NCI-H2081 treated with DMSO at 0.1 percent for 48 hours (cell line): ENCODE results near the gene CDK13.

Source experiments
- DNase-seq: peaks from one replicate; lab custom pipeline; 2025; lab: John Stamatoyannopoulos, UW

The CDK13 gene

DNA sequence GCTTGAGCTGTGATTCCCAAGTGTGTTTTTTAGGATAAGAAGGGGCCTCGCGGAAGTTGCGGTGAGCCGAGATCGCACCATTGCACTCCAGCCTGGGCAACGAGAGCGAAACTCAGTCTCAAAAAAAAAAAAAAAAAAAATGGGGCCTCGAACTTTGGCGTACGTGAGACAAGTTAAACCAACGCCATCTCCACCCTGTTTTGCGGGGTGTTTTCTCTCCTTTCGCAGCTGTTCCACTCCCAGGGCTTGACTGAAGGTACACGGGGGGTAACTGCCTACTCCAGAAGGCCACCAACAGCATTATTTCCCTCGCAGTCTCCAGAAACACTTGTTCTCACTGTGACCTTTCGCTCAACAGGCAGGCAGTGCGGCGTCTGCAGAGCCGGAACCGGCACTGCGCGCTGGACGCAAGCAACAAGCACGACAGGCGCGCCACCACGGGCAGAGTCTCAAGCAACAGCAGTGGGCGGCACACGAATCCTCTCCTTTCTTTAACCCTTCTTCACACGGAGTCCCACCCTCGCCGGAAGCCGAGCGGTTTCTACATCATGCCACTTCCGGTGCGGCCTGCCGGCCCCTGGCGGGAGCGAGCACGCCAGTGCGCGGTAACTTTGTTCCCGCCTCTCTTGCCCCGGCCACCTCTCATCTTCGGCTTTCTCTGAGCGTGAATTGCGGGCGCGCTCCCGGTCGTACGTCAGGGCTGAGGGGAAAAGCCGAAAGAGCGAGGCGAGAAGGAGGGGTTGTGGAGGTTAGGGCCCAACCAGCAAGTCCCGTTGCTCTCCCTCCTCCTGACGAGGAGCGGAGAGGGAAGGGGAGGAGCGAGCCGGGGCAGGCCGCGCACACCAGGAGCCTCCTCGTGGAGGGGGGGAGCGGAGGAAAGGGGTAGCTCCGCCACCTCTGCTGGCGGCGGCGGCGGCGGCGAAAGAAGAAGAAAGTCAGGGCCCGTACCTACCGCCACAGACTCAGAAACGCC lies 814 bp upstream of the CDK13 start:
- DNase-seq: peak; percentile 96

DNA sequence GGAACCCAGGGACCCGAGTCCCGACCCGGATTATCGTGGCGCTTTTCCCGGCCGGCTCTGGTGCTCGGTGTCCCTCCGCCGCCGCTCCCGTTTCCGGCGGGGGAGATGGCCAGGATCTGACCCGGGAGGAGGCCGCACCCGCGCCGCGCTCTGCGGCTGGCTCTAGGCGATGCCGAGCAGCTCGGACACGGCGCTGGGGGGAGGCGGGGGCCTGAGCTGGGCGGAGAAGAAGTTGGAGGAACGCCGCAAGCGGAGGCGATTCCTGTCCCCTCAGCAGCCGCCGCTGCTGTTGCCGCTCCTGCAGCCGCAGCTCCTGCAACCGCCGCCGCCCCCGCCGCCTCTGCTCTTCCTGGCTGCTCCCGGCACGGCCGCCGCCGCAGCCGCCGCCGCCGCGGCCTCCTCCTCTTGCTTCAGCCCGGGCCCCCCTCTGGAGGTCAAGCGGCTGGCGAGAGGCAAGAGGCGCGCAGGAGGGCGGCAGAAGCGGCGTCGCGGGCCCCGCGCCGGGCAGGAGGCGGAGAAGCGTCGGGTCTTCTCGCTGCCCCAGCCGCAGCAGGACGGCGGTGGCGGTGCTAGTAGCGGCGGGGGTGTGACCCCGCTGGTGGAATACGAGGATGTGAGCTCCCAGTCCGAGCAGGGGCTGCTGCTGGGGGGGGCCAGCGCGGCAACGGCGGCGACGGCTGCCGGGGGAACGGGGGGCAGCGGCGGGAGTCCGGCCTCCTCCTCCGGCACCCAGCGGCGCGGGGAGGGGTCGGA lies 593 bp downstream of the CDK13 start:
- no peak for DNase-seq

DNA sequence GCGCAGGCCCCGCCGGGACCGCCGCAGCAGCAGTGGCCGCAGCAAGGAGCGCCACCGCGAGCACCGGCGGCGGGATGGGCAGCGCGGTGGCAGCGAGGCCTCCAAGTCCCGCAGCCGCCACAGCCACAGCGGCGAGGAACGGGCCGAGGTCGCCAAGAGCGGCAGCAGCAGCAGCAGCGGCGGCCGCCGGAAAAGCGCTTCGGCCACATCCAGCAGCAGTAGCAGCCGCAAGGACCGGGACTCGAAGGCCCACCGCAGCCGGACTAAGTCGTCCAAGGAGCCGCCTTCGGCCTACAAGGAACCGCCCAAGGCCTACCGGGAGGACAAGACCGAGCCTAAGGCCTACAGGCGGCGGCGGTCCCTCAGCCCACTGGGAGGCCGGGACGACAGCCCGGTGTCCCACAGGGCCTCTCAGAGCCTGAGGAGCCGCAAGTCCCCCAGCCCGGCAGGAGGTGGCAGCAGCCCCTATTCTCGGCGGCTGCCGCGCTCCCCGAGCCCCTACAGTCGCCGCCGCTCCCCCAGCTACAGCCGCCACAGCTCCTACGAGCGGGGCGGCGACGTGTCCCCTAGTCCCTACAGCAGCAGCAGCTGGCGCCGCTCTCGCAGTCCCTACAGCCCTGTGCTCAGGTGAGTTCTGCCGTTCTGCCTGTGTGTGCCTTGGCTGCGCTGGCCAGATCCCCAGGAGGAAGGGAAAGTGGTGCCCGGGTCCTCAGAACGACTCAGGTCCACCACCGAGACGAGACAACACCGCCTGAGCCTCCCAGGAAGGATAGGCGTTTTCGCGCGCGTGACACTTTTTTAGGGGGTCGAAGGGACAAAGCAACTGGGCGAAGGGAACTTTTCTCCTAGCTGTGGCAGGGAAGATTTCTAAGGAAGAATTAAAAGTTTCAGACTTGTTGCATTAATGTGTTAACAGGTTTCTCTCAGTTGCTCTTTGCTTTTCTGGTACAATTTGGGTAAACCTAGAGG lies 1.5 kb downstream of the CDK13 start:
- DNase-seq: no peak

DNA sequence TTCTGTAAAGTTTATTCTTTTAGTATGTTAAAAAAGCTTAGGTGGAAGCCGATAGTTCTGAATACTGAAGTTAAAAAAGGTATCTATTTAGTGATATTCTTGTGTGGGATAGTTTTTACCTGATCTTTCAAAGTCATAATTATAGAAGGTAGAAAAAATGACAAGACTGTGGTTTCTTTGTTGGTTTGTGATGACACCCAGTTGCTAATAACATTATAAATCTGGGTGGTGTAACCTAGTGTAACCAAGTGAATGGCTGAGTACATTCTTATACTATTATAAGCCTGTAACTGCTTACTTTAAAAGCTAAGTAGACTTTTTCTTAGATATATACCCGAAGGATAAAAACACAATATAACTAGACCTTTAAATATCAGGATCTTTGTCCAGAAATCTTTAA lies 2.3 kb downstream of the CDK13 start:
- DNase-seq: no peak

DNA sequence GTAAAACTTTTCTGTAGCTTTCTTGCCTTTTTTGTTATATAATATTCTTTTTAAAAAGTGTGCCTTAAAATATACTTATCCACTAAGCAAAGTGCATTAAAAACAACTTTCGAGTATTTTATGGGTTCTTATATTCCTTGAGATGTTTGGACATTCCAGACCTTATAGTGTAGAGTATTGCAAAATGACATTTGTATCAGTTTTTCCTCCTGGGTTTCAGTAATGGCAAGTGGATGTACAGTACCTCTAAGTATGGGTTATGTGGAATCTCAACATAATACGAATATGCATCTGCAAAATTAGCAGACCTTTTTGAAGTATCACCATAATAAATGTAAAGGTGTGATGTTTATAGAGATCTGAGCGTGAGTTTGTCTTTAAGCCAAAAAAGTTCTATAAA lies 2.7 kb downstream of the CDK13 start:
- no peak for DNase-seq

DNA sequence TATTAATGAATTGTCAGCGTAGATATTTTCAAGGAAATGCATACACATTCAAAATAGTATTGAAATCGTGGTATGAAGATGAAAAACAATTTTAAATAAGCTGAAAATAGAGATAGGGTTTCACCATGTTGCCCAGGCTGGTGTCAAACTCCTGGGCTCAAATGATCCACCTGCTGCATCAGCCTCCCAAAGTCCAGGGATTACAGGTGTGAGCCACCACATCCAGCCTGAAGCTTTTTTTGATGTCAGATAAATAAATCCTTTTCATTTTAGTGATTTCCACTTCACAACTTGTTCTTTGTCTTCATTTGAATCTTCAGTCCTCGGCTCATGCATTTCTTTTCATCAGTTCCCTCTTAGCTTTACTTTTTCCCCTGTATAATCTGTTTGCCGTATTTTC lies 4.6 kb downstream of the CDK13 start:
- DNase-seq: no peak

DNA sequence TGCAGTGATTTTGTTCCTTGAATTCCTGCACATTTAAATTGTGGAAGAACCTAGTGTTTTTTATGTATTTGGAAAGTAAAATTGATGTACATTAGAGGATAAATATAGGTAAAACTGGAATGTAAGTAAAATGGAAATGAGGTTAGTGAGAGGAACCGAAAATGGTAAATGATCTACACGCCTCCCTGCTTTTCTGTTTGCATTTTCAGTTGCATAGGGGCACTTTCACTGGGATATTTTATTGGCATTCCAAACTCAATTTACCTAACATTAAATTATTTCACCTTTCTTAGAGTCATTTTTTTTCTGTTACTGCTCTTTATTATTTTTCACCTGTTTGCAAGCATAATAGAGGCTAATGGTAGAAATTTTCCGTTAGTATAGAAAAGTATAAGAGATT lies 8.0 kb downstream of the CDK13 start:
- DNase-seq: no peak

DNA sequence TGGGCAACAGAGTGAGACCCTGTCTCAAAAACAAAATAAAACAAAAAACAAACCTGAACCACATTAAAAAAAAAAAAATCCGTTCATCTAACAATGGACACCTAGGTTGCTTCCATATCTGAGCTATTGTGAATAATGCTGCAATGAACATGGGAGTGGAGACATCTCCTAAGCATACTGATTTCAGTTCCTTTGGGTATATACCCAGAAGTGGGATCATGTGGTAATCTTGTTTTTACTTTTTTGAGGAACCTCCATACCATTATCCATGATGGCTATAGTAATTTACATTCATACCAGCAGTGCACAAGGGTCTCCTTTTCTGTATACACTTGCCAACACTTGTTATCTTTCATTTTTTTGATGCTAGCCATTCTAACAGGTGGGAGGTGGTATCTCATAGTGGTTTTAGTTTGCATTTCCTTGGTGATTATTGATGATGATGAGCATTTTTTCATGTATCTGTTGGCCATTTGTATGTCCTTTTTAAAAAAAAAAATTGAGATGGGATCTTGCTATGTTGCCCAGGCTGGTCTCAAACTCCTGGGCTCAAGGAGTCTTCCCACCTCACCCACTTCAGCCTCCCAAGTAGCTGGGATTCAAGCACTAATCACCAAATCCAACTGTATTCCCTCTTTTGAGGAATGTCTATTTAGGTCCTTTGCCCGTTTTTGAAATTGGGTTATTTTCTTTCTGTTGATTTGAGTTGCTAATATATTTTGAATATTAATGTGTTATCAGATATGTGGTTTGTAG lies 17.5 kb downstream of the CDK13 start:
- DNase-seq: no peak

DNA sequence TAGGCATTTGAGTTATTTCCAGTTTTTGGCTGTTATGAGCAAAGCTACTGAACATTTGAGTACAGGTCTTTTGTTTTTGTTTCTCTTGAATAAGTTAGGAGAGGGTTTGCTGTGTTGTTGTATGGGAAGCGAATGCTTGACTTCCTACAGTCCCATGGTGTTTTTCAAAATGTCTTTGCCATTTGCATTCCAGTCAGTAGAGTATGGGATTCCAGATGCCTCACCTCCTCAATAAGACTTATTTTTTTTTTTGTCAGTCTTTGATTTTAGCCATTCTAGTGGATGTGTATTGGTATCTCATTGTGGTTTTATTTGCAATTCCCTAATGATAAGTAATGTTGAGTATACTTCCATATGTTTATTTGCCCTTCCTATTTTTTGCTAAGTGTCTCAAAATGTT lies 19.4 kb downstream of the CDK13 start:
- DNase-seq: no peak

DNA sequence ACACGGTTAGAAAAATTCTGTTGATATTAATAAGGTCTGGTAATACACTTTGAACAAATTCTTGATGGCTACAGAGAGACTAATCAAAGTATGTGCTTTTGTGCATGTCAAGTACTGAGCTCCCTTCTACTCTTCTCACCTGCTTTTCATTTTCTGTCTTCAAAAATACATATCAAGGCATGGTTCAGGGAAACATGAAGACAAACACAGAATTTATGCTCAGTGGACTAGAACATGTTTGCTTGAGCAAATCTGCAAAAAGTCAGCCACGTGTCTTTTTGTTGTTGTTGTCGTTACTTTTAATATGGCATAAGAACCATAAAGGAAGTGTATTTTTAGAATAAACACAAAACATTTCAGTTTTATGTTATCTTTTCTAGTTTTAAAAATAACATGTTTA lies 21.9 kb downstream of the CDK13 start:
- no peak for DNase-seq

DNA sequence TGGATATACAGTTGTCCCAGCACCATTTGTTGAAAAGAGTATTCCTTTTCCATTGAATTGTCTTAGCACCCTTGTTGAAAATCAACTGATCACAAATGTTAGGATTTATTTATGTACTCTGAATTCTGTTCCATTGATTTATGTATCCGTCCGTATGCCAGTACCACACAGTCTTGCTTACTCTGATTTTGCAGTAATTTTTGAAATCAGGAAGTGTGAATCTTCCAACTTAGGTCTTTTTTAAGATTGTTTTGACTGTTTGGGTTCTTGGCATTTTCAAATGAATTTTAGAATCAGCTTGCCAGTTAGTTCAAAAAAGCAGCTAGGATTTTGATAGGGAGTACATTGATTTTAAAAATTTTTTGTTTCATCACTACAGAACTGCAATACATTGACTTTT lies 23.7 kb downstream of the CDK13 start:
- no peak for DNase-seq

DNA sequence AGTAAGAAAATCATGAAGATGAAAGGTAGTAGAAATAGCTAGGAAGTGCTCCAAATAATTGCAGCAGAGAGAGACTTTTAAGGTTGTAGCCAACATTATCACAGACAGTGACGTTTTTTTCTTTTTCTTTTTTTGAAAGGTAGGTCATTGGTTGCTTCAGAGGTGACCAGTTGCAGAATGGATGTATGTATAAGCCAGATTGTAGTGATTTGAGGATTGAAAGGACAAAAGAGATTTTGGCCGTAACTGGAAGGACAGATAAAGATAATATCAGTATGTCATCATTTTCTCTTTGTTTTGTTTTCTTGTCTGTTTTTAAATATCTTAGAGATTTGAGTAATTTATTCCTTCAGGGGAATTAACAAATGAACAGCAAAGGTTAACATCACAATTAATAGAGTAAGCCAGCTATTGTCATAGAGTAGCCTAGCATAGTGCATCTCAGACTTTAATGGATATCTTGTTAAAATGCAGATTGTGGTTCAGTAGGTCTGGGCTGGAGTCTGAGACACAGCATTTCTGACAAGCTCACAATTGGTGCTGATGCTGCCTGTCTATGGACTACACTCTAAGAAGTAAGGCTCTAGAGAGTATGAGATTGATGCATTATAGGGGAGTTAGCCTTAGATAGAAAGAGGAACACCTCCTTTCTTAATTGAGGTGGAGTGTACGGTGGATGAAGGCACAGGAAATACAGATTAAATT lies 28.3 kb downstream of the CDK13 start:
- DNase-seq: no peak

DNA sequence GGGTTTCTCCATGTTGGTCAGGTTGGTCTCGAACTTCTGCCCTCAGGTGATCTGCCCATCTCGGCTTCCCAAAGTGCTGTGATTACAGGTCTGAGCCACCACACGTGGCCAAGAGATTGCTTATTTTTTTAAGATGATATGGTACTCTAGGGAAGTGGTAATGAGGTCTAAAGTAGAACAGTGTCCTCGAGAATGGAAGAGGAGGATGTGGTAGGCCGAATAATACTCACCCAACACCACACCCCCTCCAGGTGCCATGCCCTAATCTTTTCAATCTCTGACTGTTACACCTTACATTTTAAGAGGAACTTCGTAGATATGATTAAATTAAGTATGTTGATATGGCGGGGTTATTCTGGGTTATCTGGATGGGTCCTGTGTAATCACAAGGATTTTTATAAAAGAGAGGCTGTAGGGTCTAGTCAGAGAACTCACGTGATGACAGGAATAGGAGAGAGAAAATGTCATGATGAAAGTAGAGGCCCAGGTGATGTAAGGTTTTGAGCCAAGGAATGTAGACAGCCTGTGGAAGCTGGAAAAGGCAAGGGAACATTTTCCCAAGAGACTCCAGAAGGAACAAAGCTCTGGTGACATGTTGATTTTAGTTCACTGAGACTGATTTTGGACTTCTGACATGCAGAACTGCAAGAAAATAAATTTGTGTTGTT lies 29.5 kb downstream of the CDK13 start:
- DNase-seq: no peak

DNA sequence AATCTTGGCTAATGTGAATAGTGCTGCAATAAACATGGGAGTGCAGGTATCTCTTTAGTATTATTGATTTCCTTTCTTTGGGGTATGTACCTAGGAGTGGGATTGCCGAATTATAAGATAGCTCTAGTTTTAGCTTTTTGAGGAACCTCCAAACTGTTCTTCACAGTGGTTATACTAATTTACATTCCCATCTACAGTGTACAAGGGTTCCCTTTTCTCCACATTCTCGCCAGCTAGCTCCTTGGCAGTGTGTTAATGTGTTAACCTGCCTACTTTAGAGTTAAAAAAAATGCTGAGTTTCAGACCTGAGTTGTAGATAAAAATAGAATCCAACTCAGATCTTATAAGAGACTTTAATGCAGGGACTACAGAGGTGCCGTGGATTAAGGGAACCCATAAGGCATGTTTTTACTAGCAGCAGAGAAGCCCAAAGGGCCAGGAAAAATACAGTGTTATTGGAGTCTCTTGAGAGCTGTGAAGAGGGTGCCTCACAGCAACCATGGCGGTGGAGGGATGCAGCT lies 35.4 kb downstream of the CDK13 start:
- DNase-seq: no peak

DNA sequence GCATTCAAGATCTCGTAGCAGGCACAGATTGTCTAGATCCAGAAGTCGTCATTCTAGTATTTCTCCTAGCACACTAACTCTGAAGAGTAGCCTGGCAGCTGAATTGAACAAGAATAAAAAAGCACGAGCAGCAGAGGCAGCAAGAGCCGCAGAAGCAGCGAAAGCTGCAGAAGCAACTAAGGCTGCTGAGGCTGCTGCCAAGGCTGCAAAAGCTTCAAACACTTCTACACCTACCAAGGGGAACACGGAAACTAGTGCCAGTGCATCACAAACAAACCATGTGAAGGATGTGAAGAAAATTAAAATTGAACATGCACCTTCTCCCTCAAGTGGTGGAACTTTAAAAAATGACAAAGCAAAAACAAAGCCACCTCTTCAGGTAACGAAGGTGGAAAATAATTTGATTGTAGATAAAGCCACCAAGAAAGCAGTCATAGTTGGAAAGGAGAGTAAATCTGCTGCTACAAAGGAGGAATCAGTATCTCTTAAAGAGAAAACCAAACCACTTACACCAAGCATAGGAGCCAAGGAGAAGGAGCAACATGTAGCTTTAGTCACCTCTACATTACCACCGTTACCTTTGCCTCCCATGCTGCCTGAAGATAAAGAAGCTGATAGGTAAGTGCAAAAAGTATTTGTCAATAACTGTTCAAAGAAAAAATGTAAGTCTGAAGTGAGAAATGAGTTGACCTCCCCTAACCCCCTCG lies 37.7 kb downstream of the CDK13 start:
- no peak for DNase-seq

DNA sequence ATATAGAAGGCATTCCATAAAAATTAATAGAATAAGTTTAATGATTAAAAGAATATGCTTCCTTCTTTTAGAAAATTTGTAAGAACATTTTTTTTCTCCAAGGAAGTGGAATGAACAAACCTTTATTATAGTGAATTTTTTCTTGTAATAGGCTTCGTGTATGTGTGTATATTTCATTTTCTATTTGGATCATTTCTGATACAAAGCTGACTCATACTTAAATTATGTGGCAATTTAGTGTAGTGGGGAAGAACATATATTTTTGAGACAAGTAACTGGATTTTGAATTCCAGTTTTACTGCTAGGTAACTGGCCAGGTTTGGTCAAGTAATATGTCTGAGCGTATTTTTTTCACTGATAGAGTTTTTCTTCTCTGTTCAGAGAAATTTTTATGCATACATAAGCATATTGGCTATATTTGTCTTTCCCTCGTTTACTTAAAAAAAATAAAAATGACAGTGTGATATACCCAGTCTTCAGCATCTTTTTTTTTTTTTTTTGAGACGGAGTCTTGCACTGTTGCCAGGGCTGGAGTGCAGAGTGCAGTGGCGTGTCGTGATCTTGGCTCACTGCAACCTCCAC lies 50.8 kb downstream of the CDK13 start:
- no peak for DNase-seq

DNA sequence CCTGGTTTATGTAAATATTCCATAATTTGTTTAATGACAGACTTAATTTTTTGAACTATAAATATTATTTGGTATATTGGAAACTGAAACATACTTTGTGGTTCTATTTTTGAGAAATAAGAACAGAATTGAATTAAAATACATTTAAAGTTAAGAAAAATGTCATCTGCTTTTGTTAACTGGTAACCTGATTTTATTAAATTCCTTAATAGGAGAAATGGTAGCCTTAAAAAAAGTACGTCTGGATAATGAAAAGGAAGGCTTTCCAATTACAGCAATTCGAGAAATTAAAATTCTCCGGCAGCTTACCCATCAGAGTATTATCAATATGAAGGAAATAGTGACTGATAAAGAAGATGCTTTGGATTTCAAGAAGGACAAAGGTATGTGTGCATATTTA lies 51.6 kb downstream of the CDK13 start:
- DNase-seq: no peak

DNA sequence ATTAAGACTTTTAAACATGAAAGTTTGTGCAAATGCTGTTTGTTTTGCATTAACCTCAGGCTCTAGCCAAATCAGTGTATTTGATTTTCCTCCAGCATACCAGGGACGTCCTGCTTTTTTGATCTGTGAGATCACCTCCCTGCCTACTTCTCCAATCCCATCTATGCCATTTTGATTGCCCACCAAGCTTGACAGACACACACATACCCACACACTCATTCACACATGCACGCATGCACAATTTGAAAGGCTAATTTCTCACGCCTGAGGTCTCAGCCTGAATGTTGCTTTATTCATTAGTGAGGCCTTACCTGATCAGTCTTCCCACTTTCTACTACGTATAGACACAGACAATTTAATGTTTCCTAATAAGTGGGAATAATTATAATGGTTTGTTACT lies 53.5 kb downstream of the CDK13 start:
- DNase-seq: no peak
